ENCODE measurements around the gene SEMA4B.
"Not testable (repeated sequence)": the region's sequence is repeated elsewhere in the genome, so short reads cannot be mapped to it uniquely, and the experiment has no call there.

The SEMA4B gene

DNA sequence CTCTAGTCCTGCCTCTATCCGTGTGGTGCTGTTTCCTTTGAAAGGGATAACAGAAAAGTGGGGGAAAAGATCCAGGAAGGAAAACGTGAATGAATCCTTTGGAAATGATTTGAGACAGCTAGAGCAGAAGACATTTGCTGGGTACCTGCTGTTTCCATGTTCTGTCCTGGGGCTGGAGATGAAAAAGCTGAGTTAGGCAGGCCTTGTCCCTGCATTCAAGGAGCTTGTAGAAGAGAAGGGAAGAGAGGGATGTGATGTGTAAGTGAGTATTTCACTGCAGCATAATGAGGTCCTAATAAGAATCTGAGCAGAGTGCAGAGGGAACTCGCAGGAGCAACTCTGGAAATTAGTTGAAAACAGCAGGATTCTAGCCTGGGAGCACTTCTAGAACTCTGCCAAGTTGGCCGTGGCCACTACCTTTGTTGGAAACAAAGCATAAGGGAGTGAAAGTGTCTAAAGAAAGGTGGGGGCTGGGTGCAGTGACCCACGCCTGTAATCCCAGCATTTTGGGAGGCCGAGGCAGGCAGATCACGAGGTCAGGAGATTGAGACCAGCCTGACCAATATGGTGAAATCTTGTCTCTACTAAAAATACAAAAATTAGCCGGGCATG lies 13.8 kb upstream of the SEMA4B start:
- ChIA-PET POLR2A (interaction anchor here (2.7 kb wide), 1 partner anchor 14 kb away, joined by 18 read pairs; the partner anchor contains the start of gene SEMA4B), CTCF (no interaction called here)
- no peak for DNase-seq (ENCODE audit: extremely low spot score)
- TF ChIP-seq FOXM1 (IDR thresholded peaks at IDR 0.05; ENCODE audit: borderline replicate concordance) (no peak), FOXA1 (IDR thresholded peaks at IDR 0.05) (no peak)

DNA sequence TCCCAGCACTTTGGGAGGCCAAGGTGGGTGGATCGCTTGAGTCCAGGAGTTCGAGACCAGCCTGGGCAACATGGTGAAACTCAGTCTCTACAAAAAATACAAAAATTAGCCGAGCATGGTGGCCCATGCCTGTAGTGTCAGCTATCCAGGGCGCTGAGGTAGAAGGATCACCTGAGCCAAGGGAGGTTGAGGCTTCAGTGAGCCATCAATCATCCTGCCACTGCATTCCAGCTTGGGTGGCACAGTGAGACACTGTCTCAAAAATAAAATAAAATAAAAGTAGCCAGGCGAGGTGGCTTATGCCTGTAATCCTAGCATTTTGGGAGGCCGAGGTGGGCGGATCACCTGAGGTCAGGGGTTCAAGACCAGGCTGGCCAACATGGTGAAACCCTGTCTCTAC lies 13.1 kb upstream of the SEMA4B start:
- TF ChIP-seq, protein P1, sequence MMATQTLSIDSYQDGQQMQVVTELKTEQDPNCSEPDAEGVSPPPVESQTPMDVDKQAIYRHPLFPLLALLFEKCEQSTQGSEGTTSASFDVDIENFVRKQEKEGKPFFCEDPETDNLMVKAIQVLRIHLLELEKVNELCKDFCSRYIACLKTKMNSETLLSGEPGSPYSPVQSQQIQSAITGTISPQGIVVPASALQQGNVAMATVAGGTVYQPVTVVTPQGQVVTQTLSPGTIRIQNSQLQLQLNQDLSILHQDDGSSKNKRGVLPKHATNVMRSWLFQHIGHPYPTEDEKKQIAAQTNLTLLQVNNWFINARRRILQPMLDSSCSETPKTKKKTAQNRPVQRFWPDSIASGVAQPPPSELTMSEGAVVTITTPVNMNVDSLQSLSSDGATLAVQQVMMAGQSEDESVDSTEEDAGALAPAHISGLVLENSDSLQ (IDR thresholded peaks at IDR 0.05) = peak; percentile 77
- POLR2A ChIA-PET = interaction anchor here (2.7 kb wide), 1 partner anchor 13 kb away, joined by 18 read pairs; the partner anchor contains the start of gene SEMA4B
- CTCF ChIA-PET; DNase-seq (ENCODE audit: extremely low spot score): not testable (repeated sequence)

DNA sequence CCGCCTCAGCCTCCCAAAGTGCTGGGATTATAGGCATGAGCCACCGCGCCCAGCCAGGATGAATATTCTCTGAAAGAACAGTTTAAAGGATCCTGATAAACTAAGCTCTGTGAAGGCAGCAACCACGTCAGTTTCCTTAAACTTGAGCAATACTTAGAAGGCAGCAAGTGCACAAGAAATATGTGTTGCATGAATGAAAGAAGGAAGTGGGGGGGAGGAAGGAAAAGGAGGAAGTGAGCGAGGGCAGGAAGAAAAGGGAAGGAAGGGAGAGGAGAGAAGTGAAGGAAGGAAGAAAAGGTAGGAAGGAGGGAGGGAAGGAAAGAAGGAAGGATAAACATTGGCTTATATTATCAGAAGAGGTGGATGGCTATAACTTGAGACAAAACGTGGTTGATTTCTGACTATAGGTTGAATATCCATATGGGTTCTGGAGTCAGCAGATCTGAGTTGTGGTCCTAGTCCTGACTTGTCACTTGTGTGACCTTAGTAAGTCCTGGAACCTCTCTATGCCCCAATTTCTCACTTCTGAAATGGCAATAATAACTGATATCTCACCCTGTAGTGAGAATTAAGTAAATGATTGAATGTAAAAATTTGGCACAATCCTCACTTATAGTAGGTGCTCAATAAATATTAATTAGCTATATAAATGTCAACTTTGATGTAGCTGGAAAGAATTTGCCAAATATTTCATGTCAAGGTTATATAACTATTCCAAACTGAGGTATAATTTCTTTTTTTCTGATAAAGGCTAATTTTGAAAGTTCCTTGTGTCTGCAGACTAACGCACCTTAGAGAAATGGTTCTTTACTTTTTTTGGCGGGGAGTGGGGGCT lies 12.0 kb upstream of the SEMA4B start:
- no peak for DNase-seq (ENCODE audit: extremely low spot score)
- POLR2A ChIA-PET = interaction anchor here (3.7 kb wide), 1 partner anchor 12 kb away, joined by 20 read pairs; the partner anchor contains the start of gene SEMA4B
- TF ChIP-seq FOXK2 (IDR thresholded peaks at IDR 0.05) (no peak), LEF1 (IDR thresholded peaks at IDR 0.05; ENCODE audit: borderline replicate concordance) (no peak), L3MBTL2 (conservative IDR thresholded peaks at IDR 0.05) (no peak), TARDBP (IDR thresholded peaks at IDR 0.05) (no peak), NFRKB (IDR thresholded peaks at IDR 0.05) (no peak), BHLHE40 (IDR thresholded peaks at IDR 0.05; ENCODE audit: borderline replicate concordance) (no peak), CTBP1 (IDR thresholded peaks at IDR 0.05; ENCODE audit: borderline replicate concordance) (no peak), ELF4 (IDR thresholded peaks at IDR 0.05) (no peak), FOXA1 (IDR thresholded peaks at IDR 0.05) (no peak), SUZ12 (IDR thresholded peaks at IDR 0.05) (no peak), SP1 (IDR thresholded peaks at IDR 0.05) (no peak), FOXM1 (IDR thresholded peaks at IDR 0.05; ENCODE audit: borderline replicate concordance) (no peak), ARNT (IDR thresholded peaks at IDR 0.05) (no peak), ZNF384 (IDR thresholded peaks at IDR 0.05) (no peak)
- TF ChIP-seq, protein P1 (IDR thresholded peaks at IDR 0.05) = no peak
- CTCF ChIA-PET = no interaction called here

DNA sequence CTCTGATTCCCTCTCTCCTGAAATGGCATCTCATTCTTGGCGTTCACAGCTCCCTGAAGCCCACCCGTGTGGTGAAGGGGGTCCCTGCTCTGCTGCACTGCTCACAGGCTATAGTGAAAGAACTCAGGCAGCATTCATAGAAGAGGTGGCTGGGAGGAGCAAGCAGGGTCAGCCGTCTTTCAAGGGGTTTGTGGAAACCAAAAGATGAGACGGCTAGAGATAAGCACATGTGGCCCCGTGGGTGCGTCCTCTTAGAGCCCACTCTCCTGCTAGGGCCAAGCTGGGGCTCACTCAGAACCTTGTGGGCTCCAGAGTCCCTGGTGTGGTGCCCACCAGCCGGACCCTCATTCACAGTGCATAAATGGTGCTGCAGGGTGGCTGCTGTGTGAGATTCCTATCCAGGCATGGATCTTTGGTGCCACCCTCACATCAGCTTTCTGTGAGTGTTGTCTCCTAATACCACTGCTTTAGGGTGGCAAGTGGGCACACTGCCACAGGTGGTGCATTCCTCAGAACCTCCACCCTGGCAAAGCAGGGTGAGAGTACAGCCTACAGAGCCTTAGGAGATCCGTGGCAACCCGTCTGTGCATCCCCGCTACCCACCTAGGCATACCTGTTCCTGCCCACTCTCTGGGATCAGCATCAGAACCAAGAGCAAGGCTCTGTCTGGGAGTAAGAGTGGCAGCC lies 11.2 kb upstream of the SEMA4B start:
- no peak for TF ChIP-seq SP1 (IDR thresholded peaks at IDR 0.05)
- no peak for TF ChIP-seq CTBP1 (IDR thresholded peaks at IDR 0.05; ENCODE audit: borderline replicate concordance)
- no peak for TF ChIP-seq L3MBTL2 (conservative IDR thresholded peaks at IDR 0.05)
- no peak for TF ChIP-seq NFRKB (IDR thresholded peaks at IDR 0.05)
- TF ChIP-seq FOXM1 (IDR thresholded peaks at IDR 0.05; ENCODE audit: borderline replicate concordance) = no peak
- TF ChIP-seq ARNT (IDR thresholded peaks at IDR 0.05) = no peak
- no peak for TF ChIP-seq TARDBP (IDR thresholded peaks at IDR 0.05)
- TF ChIP-seq ZNF384 (IDR thresholded peaks at IDR 0.05) = no peak
- TF ChIP-seq FOXA1 (IDR thresholded peaks at IDR 0.05) = no peak
- no peak for TF ChIP-seq SUZ12 (IDR thresholded peaks at IDR 0.05)
- ChIA-PET POLR2A (interaction anchor here (3.7 kb wide), 1 partner anchor 11 kb away, joined by 20 read pairs; the partner anchor contains the start of gene SEMA4B), CTCF (no interaction called here)
- DNase-seq (ENCODE audit: extremely low spot score) = no peak

DNA sequence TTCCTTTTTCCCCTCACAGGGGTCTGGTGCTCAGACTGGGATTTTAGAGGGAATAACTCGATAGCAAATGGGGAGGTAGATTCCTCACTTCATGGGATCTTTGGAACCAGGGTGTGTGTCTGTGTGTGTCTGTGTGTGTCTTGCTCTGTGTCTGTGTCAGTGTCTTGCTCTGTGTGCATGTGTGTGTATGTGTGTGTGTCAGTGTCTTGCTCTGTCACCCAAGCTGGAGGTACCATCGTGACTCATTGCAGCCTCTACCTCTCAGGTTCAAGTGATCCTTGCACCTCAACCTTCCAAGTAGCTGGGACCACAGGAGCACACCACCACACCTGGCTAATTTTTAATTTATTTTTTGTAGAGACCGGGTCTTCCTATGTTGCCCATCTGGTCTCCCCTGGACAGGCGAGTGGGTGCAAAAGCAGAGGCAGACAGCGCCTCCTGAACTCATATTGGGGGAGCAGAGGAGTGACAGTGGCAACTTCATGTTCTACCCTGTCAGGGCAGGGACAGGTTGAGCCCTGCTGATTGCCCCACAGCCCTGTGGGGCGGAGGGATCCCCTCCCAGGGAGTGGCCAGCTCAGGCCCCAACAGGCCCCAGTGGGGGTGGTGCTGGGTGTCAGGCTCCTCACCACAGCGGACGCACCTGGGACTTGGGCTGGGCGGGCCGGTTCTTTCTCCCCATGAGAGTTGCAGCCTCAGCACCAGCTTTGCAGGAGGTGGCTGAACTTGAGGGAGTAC lies 10.4 kb upstream of the SEMA4B start:
- no peak for TF ChIP-seq FOXA1 (IDR thresholded peaks at IDR 0.05)
- no peak for TF ChIP-seq L3MBTL2 (conservative IDR thresholded peaks at IDR 0.05)
- ChIA-PET CTCF (no interaction called here), POLR2A (interaction anchor here (3.7 kb wide), 1 partner anchor 10 kb away, joined by 20 read pairs; the partner anchor contains the start of gene SEMA4B)
- DNase-seq (ENCODE audit: extremely low spot score) = no peak

DNA sequence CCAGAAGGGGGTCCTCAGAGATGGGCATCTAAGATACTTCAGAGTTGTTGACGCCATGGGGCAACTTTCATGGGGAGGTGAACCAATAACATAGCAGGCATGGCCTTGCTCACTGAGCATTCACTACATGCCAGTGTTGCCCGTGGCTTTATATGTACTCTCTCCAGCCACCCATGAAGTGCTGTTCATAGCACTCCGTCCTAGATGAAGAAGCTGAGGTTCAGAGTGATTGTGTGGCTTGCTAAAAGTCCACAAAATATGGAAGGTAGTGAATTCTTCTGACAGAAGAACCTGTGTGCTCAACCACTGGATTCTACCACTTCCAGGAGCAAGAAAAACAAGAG lies 9.8 kb upstream of the SEMA4B start:
- TF ChIP-seq LEF1 (IDR thresholded peaks at IDR 0.05; ENCODE audit: borderline replicate concordance) = no peak
- TF ChIP-seq FOXA1 (IDR thresholded peaks at IDR 0.05) = no peak
- no peak for TF ChIP-seq ELF4 (IDR thresholded peaks at IDR 0.05)
- no peak for TF ChIP-seq L3MBTL2 (conservative IDR thresholded peaks at IDR 0.05)
- no peak for TF ChIP-seq TARDBP (IDR thresholded peaks at IDR 0.05)
- no peak for TF ChIP-seq SP1 (IDR thresholded peaks at IDR 0.05)
- TF ChIP-seq BHLHE40 (IDR thresholded peaks at IDR 0.05; ENCODE audit: borderline replicate concordance) = no peak
- TF ChIP-seq, protein P1 (IDR thresholded peaks at IDR 0.05) = no peak
- TF ChIP-seq ZNF384 (IDR thresholded peaks at IDR 0.05) = no peak
- no peak for TF ChIP-seq CTBP1 (IDR thresholded peaks at IDR 0.05; ENCODE audit: borderline replicate concordance)
- TF ChIP-seq FOXM1 (IDR thresholded peaks at IDR 0.05; ENCODE audit: borderline replicate concordance) = no peak
- no peak for TF ChIP-seq ARNT (IDR thresholded peaks at IDR 0.05)
- TF ChIP-seq NFRKB (IDR thresholded peaks at IDR 0.05) = no peak
- TF ChIP-seq SUZ12 (IDR thresholded peaks at IDR 0.05) = no peak
- no peak for TF ChIP-seq FOXK2 (IDR thresholded peaks at IDR 0.05)
- no peak for TF ChIP-seq HDGF (IDR thresholded peaks at IDR 0.05; ENCODE audit: borderline replicate concordance)
- ChIA-PET POLR2A (interaction anchor here (3.7 kb wide), 1 partner anchor 9 kb away, joined by 20 read pairs; the partner anchor contains the start of gene SEMA4B), CTCF (no interaction called here)
- no peak for DNase-seq (ENCODE audit: extremely low spot score)
